B cell (primary cell): Measurements from ENCODE around the gene ZSCAN9. TPM values are rescaled to one million over a fixed set of nuclear protein-coding genes. Genes with fewer than 3 reads are reported as not detected.

Experiments
- ATAC-seq: fragments of 200-7000 bp; cut with Tn5 transposase; one replicate; pipeline ENCODE4 v1.10.0; 2021; ENCODE audit warnings: low read depth, mild to moderate bottlenecking, moderate number of reproducible peaks, moderate library complexity
- CTCF ChIA-PET: fragments of 350-600 bp; sonication (Branson Sonifier 250); formaldehyde crosslinking; loops from one replicate; lab custom pipeline; 2021; ENCODE audit warnings: antibody characterized with exemption, inconsistent platforms; lab: Charles Lee
- POLR2A ChIA-PET: fragments of 350-600 bp; sonication (Branson Sonifier 250); formaldehyde crosslinking; loops from one replicate; lab custom pipeline; 2021; ENCODE audit warnings: antibody characterized with exemption; lab: Charles Lee
- DNase-seq: peaks from one replicate; pipeline ENCODE4 v3.0.0; 2013
- H2AFZ ChIP-seq: 2 replicates; pipeline ENCODE4 v1.6.1; 2012; ENCODE audit warnings: mild to moderate bottlenecking, low read depth, low read length; ENCODE audit not compliant: insufficient read depth, poor library complexity, severe bottlenecking
- H3K27ac ChIP-seq, 2 donors: 1 replicate in 1 of 2; 2 replicates in 1 of 2; pipeline ENCODE4 v1.5.1; 2012 to 2013; ENCODE audit warnings: low read length in 2 of 2, mild to moderate bottlenecking in 2 of 2, moderate library complexity in 1 of 2
- H3K27me3 ChIP-seq, 4 experiments: fragments of 200-600 bp in 1 of 4; sonication (generic) in 1 of 4; replicated peaks in 1 of 4; 1 replicate in 2 of 4; 2 replicates in 2 of 4; pipeline versions ENCODE4 v1.6.1 to v1.7.0; 2013 to 2016; ENCODE audit warnings: low read length in 3 of 4, mild to moderate bottlenecking in 2 of 4, mixed read lengths in 1 of 4, moderate library complexity in 1 of 4; ENCODE audit not compliant: insufficient read depth in 4 of 4, control insufficient read depth in 3 of 4; ENCODE audit errors: control extremely low read depth in 1 of 4
- H3K36me3 ChIP-seq, 2 experiments: replicated peaks in 1 of 2; 1 replicate in 1 of 2; 2 replicates in 1 of 2; pipeline versions ENCODE4 v1.6.1 to v1.7.1; 2013; ENCODE audit warnings: low read length in 1 of 2; ENCODE audit not compliant: insufficient read depth in 2 of 2, control insufficient read depth in 1 of 2; ENCODE audit errors: control extremely low read depth in 1 of 2, extremely low read depth in 1 of 2
- H3K4me1 ChIP-seq, 2 donors: fragments of 200-600 bp in 1 of 2; sonication (generic) in 1 of 2; 1 replicate in 1 of 2; 2 replicates in 1 of 2; pipeline versions ENCODE4 v1.5.1 to v1.6.1; 2013 to 2017; ENCODE audit warnings: low read length in 2 of 2; ENCODE audit not compliant: control insufficient read depth in 2 of 2, insufficient read depth in 2 of 2
- H3K4me2 ChIP-seq: replicated peaks from 2 replicates; pipeline ENCODE3; 2012; ENCODE audit warnings: mild to moderate bottlenecking, low read depth, low read length; ENCODE audit not compliant: poor library complexity, severe bottlenecking
- H3K4me3 ChIP-seq, 5 experiments: fragments of 200-600 bp in 1 of 5; sonication (generic) in 1 of 5; 1 replicate in 3 of 5; 2 replicates in 2 of 5; pipeline versions ENCODE4 v1.5.1 to v1.7.0; 2011 to 2016; ENCODE audit warnings: low read length in 4 of 5, mild to moderate bottlenecking in 4 of 5, low read depth in 2 of 5, control low read depth in 1 of 5, moderate library complexity in 1 of 5; ENCODE audit not compliant: insufficient read depth in 1 of 5; ENCODE audit errors: control extremely low read depth in 1 of 5, extremely low read depth in 1 of 5
- H3K79me2 ChIP-seq: fragments of 200-600 bp; sonication (generic); one replicate; pipeline ENCODE4 v1.6.0; 2016; ENCODE audit warnings: low read length; ENCODE audit not compliant: control insufficient read depth, insufficient read depth
- H3K9ac ChIP-seq: fragments of 200-600 bp; sonication (generic); 2 replicates; pipeline ENCODE4 v1.6.1; 2017; ENCODE audit warnings: mild to moderate bottlenecking, low read length, moderate library complexity
- H3K9me3 ChIP-seq, 3 donors: one replicate each; pipeline versions ENCODE4 v1.6.1 to v1.7.1; 2013; ENCODE audit warnings: low read length in 2 of 3; ENCODE audit not compliant: control insufficient read depth in 2 of 3, insufficient read depth in 1 of 3; ENCODE audit errors: control extremely low read depth in 1 of 3
- H4K20me1 ChIP-seq: 2 replicates; pipeline ENCODE4 v1.6.0; 2012; ENCODE audit warnings: mild to moderate bottlenecking, low read length; ENCODE audit not compliant: insufficient read depth, control insufficient read depth, poor library complexity, severe bottlenecking
- H3K27ac Mint-ChIP-seq: one replicate; pipeline ENCODE4 v1.8.0; 2021; ENCODE audit warnings: mixed read lengths
- H3K27me3 Mint-ChIP-seq: one replicate; pipeline ENCODE4 v1.8.0; 2021; ENCODE audit warnings: mixed read lengths
- H3K4me1 Mint-ChIP-seq: one replicate; pipeline ENCODE4 v1.8.0; 2021; ENCODE audit warnings: mixed read lengths
- H3K4me3 Mint-ChIP-seq: one replicate; pipeline ENCODE4 v1.8.0; 2021; ENCODE audit warnings: mixed read lengths
- H3K9me3 Mint-ChIP-seq: one replicate; pipeline ENCODE4 v1.8.0; 2022; ENCODE audit warnings: mixed read lengths; ENCODE audit not compliant: insufficient read depth
- CTCF ChIP-seq: fragments of 200-600 bp; IDR thresholded peaks from one replicate; pipeline ENCODE4 v1.8.0; 2022; ENCODE audit warnings: antibody characterized with exemption, mild to moderate bottlenecking
- EZH2 ChIP-seq: IDR thresholded peaks from 2 replicates; pipeline ENCODE4 v1.6.1; 2012; ENCODE audit warnings: borderline replicate concordance, low read depth, mild to moderate bottlenecking, moderate library complexity, low read length; ENCODE audit not compliant: insufficient read depth, poor library complexity, severe bottlenecking
- WGBS: methylation state at CpG from one replicate; pipeline ENCODE4 v1.1.5; 2013; ENCODE audit warnings: missing lambda C conversion rate; ENCODE audit not compliant: insufficient coverage; 5-methylcytosine and 5-hydroxymethylcytosine counted together
- intact Hi-C: fragments of 100-400 bp; cut with micrococcal nuclease; formaldehyde crosslinking; loops from one replicate; pipeline ENCODE4 v1.10.0; 2022
- polyA plus RNA-seq: library from polyadenylated mRNA; depleted of rRNA; stranded (reverse); fragments of >200 nt; gene quantifications from 2 replicates; pipeline ENCODE4 v1.2.3, GENCODE V29; 2012
- total RNA-seq, 2 donors: library from RNA; stranded (reverse); fragments of 120-200 nt in 1 of 2; gene quantifications; 1 replicate in 1 of 2; 2 replicates in 1 of 2; pipeline versions ENCODE4 v1.2.3 to v1.2.4, GENCODE V29; 2013 to 2022

ZSCAN9 gene
- total and polyA plus RNA-seq, 2 donors (not counting 1 experiment from before 2014, with no cell fraction given): 14.7 to 29.8 TPM

- H3K27ac ChIP-seq: no peak overlapping the region
- POLR2A ChIA-PET: interaction anchor here (0.6 kb wide), 1 partner anchor 125 kb away, joined by 3 read pairs; no protein-coding TSS in a partner anchor
- ATAC-seq (no peak), DNase-seq (no peak)
- H3K27me3 ChIP-seq: peaks cover 0 to 38% (median 21%) of the 10 kb centered on the region in 4 experiments
- H4K20me1 ChIP-seq: no peaks in the 10 kb centered on the region
- no peaks in the 10 kb centered on the region for H3K9me3 Mint-ChIP-seq
- peaks cover 38% of the 10 kb centered on the region for H3K27me3 Mint-ChIP-seq
- intact Hi-C loops: no loop called here
- H3K79me2 ChIP-seq: peaks cover 4% of the 10 kb centered on the region
- TF ChIP-seq CTCF (no peak), EZH2 (no peak)
- H3K27ac Mint-ChIP-seq: no peak overlapping the region
- H2AFZ ChIP-seq: no peak overlapping the region
- peaks cover 10 to 14% of the 10 kb centered on the region in 2 donors for H3K4me1 ChIP-seq
- H3K4me2 ChIP-seq: no peak overlapping the region
- H3K4me3 Mint-ChIP-seq: no peak overlapping the region
- CTCF ChIA-PET: interaction anchor here (0.7 kb wide), 1 partner anchor 40 kb away, joined by 3 read pairs; no protein-coding TSS in a partner anchor
- peaks cover 0 to 6% (median 2%) of the 10 kb centered on the region in 3 donors for H3K9me3 ChIP-seq
- no peaks in the 10 kb centered on the region for H3K36me3 ChIP-seq
- H3K4me1 Mint-ChIP-seq: peaks cover 15% of the 10 kb centered on the region
- H3K4me3 ChIP-seq: no peak overlapping the region
- WGBS: 80% methylated on average over 1 of the region's 6 CpGs
- no peak overlapping the region for H3K9ac ChIP-seq
These were observed 4.6 kb upstream of the ZSCAN9 start for GRCh38 chr6:28220257-28221133.
